Measurements from ENCODE around the gene SETDB2. TPM values are rescaled to one million over a fixed set of nuclear protein-coding genes. Genes with fewer than 3 reads are reported as not detected.

The SETDB2 gene
- total RNA-seq, 1 experiment from 2014 or later, result 5.2 TPM

DNA sequence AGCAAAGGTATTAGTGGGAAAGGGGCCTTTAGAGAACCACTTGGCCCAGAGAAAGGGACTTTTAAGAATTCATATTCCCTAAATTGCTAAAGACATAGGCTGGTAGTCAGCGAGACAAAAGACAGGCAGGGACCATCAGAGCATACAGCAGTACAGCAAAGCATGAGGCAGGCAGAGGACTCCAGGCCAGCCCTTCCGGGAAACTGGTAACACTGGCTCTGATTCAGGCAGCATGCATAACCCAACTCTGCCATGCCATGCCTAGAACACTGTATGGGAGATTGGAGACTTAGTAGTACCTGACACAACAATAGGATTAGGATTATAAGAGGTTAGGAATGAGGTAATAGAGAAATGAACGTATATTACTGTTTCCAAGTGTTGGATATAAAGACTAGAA is 35.1 kb upstream of the SETDB2 start:
- Histone ChIP-seq H3K79me2 (ENCODE audit: insufficient read depth, low read length) (no peaks in the 10 kb centered on the region), H3K4me2 (ENCODE audit: low read length) (no peak overlapping the region), H3K4me3 (replicated peaks in 1 of 2; ENCODE audit: low read depth in 1 of 2, low read length in 2 of 2) (no peak overlapping the region), H3K9me3 (ENCODE audit: control insufficient read depth in 1 of 2, insufficient read depth in 1 of 2, low read depth in 1 of 2, low read length in 2 of 2) (no peaks in the 10 kb centered on the region), H2AFZ (ENCODE audit: low read depth, low read length, poor library complexity, severe bottlenecking) (no peak overlapping the region), H3K27ac (ENCODE audit: low read depth, low read length) (no peak overlapping the region), H4K20me1 (ENCODE audit: insufficient read depth) (no peaks in the 10 kb centered on the region), H3K27me3 (ENCODE audit: insufficient read depth, low read length) (no peaks in the 10 kb centered on the region), H3K9me2 (ENCODE audit: insufficient read depth) (no peaks in the 10 kb centered on the region), H3K9ac (ENCODE audit: low read length) (no peak overlapping the region), H3K4me1 (ENCODE audit: control insufficient read depth in 1 of 2, insufficient read depth in 2 of 2, low read length in 2 of 2) (no peaks in the 10 kb centered on the region), H3K36me3 (ENCODE audit: control insufficient read depth in 1 of 2, insufficient read depth in 2 of 2, low read length in 2 of 2) (no peaks in the 10 kb centered on the region)
- no peak for ATAC-seq
- no TSS peak for BruUV-seq (replicated peaks)
- RAD21 ChIA-PET (ENCODE audit: low non-redundant PET in 1 of 2, low total read pairs in 2 of 2, uncharacterized antibody in 2 of 2, unreplicated experiment in 2 of 2), result no interaction called here
- CTCF ChIA-PET, result no interaction called here
- TF ChIP-seq CTCF (IDR thresholded peaks at IDR 0.05 in 2 of 3, conservative IDR thresholded peaks at IDR 0.05 in 1 of 3; ENCODE audit: borderline replicate concordance in 1 of 3, insufficient read depth in 1 of 3, low read depth in 2 of 3, low read length in 2 of 3) (no peak), SIN3A (IDR thresholded peaks at IDR 0.05; ENCODE audit: low read depth) (no peak), POLR2AphosphoS5 (IDR thresholded peaks at IDR 0.05; ENCODE audit: low read depth, low read length) (no peak), YY1 (IDR thresholded peaks at IDR 0.05; ENCODE audit: extremely low read depth, insufficient replicate concordance, low read depth, low read length) (no peak), EZH2phosphoT487 (IDR thresholded peaks at IDR 0.05; ENCODE audit: borderline replicate concordance) (no peak), FOSL1 (IDR thresholded peaks at IDR 0.05; ENCODE audit: low read depth) (no peak), ZNF274 (IDR thresholded peaks at IDR 0.05; ENCODE audit: low read depth, low read length) (no peak), SRF (IDR thresholded peaks at IDR 0.05; ENCODE audit: low read depth) (no peak), JUND (IDR thresholded peaks at IDR 0.05) (no peak)
- no peak for DNase-seq (ENCODE audit: low read depth, low spot score)
- POLR2A ChIA-PET, result no interaction called here
- intact Hi-C loops (cut with micrococcal nuclease), result no loop called here

DNA sequence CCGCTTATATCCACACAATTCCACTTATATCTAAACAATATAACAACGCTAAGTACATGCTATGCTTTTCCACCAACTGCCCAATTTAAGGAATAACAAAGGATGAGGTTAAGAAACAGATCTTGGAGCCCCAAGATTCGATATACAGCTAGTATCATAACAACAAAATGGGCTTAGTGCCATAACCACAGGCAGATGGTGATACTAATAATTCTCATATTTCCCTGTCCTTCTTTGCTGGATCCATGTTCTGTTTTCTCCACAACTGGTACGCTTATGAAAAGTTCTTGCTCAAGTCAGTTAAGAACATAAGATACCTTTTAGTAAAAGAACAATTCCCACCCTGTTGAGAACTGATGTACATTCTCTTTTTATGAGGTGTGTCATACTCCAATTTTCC is 34.1 kb upstream of the SETDB2 start:
- Histone ChIP-seq H3K36me3 (ENCODE audit: control insufficient read depth in 1 of 2, insufficient read depth in 2 of 2, low read length in 2 of 2) (no peaks in the 10 kb centered on the region), H2AFZ (ENCODE audit: low read depth, low read length, poor library complexity, severe bottlenecking) (no peak overlapping the region), H3K9ac (ENCODE audit: low read length) (no peak overlapping the region), H3K4me1 (ENCODE audit: control insufficient read depth in 1 of 2, insufficient read depth in 2 of 2, low read length in 2 of 2) (no peaks in the 10 kb centered on the region), H3K27me3 (ENCODE audit: insufficient read depth, low read length) (no peaks in the 10 kb centered on the region), H3K9me3 (ENCODE audit: control insufficient read depth in 1 of 2, insufficient read depth in 1 of 2, low read depth in 1 of 2, low read length in 2 of 2) (no peaks in the 10 kb centered on the region), H3K4me3 (replicated peaks in 1 of 2; ENCODE audit: low read depth in 1 of 2, low read length in 2 of 2) (no peak overlapping the region), H3K27ac (ENCODE audit: low read depth, low read length) (no peak overlapping the region), H3K79me2 (ENCODE audit: insufficient read depth, low read length) (no peaks in the 10 kb centered on the region), H4K20me1 (ENCODE audit: insufficient read depth) (no peaks in the 10 kb centered on the region), H3K9me2 (ENCODE audit: insufficient read depth) (no peaks in the 10 kb centered on the region), H3K4me2 (ENCODE audit: low read length) (no peak overlapping the region)
- intact Hi-C loops (cut with micrococcal nuclease), result no loop called here
- TF ChIP-seq SRF (IDR thresholded peaks at IDR 0.05; ENCODE audit: low read depth) (no peak), ZNF274 (IDR thresholded peaks at IDR 0.05; ENCODE audit: low read depth, low read length) (no peak)
- RAD21 ChIA-PET (ENCODE audit: low non-redundant PET in 1 of 2, low total read pairs in 2 of 2, uncharacterized antibody in 2 of 2, unreplicated experiment in 2 of 2), result no interaction called here
- no peak for ATAC-seq
- POLR2A ChIA-PET, result no interaction called here
- no peak for DNase-seq (ENCODE audit: low read depth, low spot score)
- BruUV-seq (replicated peaks), result no TSS peak
- CTCF ChIA-PET, result no interaction called here
